ENCODE results near the gene PAQR9. TPM values are rescaled to one million over a fixed set of nuclear protein-coding genes. Genes with fewer than 3 reads are reported as not detected.

Gene PAQR9
- total and polyA plus RNA-seq, 2 of the 13 experiments (the other 11 are each of a cell fraction or from before 2014, with no cell fraction given) = 3.7 to 10.3 TPM

GRCh38 chr3:142914286-142914811 lies 49.1 kb downstream of the PAQR9 start:
- Histone ChIP-seq H3K36me3 (replicated peaks in 1 of 2; ENCODE audit: control insufficient read depth in 1 of 2, insufficient read depth in 2 of 2, low read length in 2 of 2) (no peaks in the 10 kb centered on the region), H2AFZ (ENCODE audit: low read length) (no peak overlapping the region)

More at GRCh38 chr3:142914286-142914811, 49.1 kb downstream of the PAQR9 start:
- Histone ChIP-seq H3K9ac (ENCODE audit: insufficient read depth, low read depth, low read length) (no peak overlapping the region), H3K4me1 (ENCODE audit: insufficient read depth, low read length) (no peaks in the 10 kb centered on the region), H3K4me3 (replicated peaks in 1 of 3; ENCODE audit: insufficient read depth in 1 of 3, low read depth in 2 of 3, low read length in 3 of 3) (no peak overlapping the region), H3K4me2 (ENCODE audit: low read depth, low read length) (no peak overlapping the region), H3K9me3 (ENCODE audit: low read length) (no peaks in the 10 kb centered on the region), H4K20me1 (ENCODE audit: insufficient read depth, low read length) (no peaks in the 10 kb centered on the region), H3K79me2 (ENCODE audit: insufficient read depth, low read length) (no peaks in the 10 kb centered on the region), H3K27ac (ENCODE audit: extremely low read length, insufficient read depth, low read length) (no peak overlapping the region), H3K27me3 (ENCODE audit: control insufficient read depth in 1 of 2, insufficient read depth in 2 of 2, low read length in 2 of 2) (peaks cover 0 to 25% of the 10 kb centered on the region in 2 experiments; a peak in 2 of 5 replicates)
- intact Hi-C loops (cut with micrococcal nuclease; ENCODE audit: unreplicated experiment) (no loop called here), in situ Hi-C loops (cut with HindIII; ENCODE audit: extremely low pct_ligation_motif_present, low pct_unique_long_range_greater_than_20kb) (no loop called here)
- ChIA-PET CTCF (ENCODE audit: low intra/inter-chr PET ratio, low total read pairs) (no interaction called here), POLR2A (no interaction called here)
- 2% methylated on average over 3 of the region's 3 CpGs for WGBS (ENCODE audit: low lambda C conversion rate)
- BruUV-seq (replicated peaks) = no TSS peak
- no peak for DNase-seq (ENCODE audit: low spot score)
- FAIRE-seq = no peak
- ATAC-seq = no peak
- TF ChIP-seq ZNF10 (CRISPR knock-in tag; IDR thresholded peaks at IDR 0.05; ENCODE audit: borderline replicate concordance, low read depth) (no peak), ZIK1 (CRISPR knock-in tag; IDR thresholded peaks at IDR 0.05; ENCODE audit: borderline replicate concordance, low read depth) (no peak), TEF (CRISPR knock-in tag; IDR thresholded peaks at IDR 0.05) (no peak), GLI4 (CRISPR knock-in tag; IDR thresholded peaks at IDR 0.05; ENCODE audit: borderline replicate concordance) (no peak), FOSL2 (CRISPR knock-in tag; IDR thresholded peaks at IDR 0.05) (no peak), MAF1 (CRISPR knock-in tag; IDR thresholded peaks at IDR 0.05; ENCODE audit: borderline replicate concordance) (no peak), SNRNP70 (IDR thresholded peaks at IDR 0.05; ENCODE audit: low read depth, low read length) (no peak), ZNF430 (CRISPR knock-in tag; IDR thresholded peaks at IDR 0.05) (no peak), ARID5B (CRISPR knock-in tag; IDR thresholded peaks at IDR 0.05) (no peak), TCF12 (IDR thresholded peaks at IDR 0.05) (no peak), TCF12 (CRISPR knock-in tag; IDR thresholded peaks at IDR 0.05) (no peak), FOXC1 (CRISPR knock-in tag; IDR thresholded peaks at IDR 0.05; ENCODE audit: borderline replicate concordance) (no peak)
- TF ChIP-seq, protein P1, sequence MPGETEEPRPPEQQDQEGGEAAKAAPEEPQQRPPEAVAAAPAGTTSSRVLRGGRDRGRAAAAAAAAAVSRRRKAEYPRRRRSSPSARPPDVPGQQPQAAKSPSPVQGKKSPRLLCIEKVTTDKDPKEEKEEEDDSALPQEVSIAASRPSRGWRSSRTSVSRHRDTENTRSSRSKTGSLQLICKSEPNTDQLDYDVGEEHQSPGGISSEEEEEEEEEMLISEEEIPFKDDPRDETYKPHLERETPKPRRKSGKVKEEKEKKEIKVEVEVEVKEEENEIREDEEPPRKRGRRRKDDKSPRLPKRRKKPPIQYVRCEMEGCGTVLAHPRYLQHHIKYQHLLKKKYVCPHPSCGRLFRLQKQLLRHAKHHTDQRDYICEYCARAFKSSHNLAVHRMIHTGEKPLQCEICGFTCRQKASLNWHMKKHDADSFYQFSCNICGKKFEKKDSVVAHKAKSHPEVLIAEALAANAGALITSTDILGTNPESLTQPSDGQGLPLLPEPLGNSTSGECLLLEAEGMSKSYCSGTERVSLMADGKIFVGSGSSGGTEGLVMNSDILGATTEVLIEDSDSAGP (CRISPR knock-in tag; IDR thresholded peaks at IDR 0.05; ENCODE audit: borderline replicate concordance) = no peak
- TF ChIP-seq, protein P2, sequence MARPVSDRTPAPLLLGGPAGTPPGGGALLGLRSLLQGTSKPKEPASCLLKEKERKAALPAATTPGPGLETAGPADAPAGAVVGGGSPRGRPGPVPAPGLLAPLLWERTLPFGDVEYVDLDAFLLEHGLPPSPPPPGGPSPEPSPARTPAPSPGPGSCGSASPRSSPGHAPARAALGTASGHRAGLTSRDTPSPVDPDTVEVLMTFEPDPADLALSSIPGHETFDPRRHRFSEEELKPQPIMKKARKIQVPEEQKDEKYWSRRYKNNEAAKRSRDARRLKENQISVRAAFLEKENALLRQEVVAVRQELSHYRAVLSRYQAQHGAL (CRISPR knock-in tag; IDR thresholded peaks at IDR 0.05; ENCODE audit: not compliant biosample characterization) = no peak
- TF ChIP-seq, protein P3, sequence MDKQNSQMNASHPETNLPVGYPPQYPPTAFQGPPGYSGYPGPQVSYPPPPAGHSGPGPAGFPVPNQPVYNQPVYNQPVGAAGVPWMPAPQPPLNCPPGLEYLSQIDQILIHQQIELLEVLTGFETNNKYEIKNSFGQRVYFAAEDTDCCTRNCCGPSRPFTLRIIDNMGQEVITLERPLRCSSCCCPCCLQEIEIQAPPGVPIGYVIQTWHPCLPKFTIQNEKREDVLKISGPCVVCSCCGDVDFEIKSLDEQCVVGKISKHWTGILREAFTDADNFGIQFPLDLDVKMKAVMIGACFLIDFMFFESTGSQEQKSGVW (CRISPR knock-in tag; IDR thresholded peaks at IDR 0.05; ENCODE audit: borderline replicate concordance) = no peak
